Endothelial cell of umbilical vein (primary cell): ENCODE measurements around the gene SSH2. TPM values are rescaled to one million over a fixed set of nuclear protein-coding genes. Genes with fewer than 3 reads are reported as not detected.

Source experiments
- BruUV-seq: library from RNA; stranded (reverse); fragments of 400-500 nt; replicated peaks from 2 replicates; lab custom pipeline; 2021; lab: Mats Ljungman, UMichigan
- CTCF ChIA-PET: fragments of 300-600, 350-600 bp; sonication (Branson Sonifier 250); formaldehyde crosslinking; loops from one replicate; lab custom pipeline; 2021; ENCODE audit warnings: antibody characterized with exemption, inconsistent platforms; lab: Charles Lee
- POLR2A ChIA-PET: fragments of 300-600, 350-600 bp; sonication (Branson Sonifier 250); formaldehyde crosslinking; loops from one replicate; lab custom pipeline; 2021; ENCODE audit warnings: antibody characterized with exemption, inconsistent platforms; lab: Charles Lee
- DNase-seq: peaks from one replicate; pipeline ENCODE4 v3.0.0-alpha.2; 2011; ENCODE audit warnings: low read depth, low spot score
- FAIRE-seq: peaks from 2 replicates; lab custom pipeline; 2011; peaks lifted over from hg19 to GRCh38; lab: Jason Lieb, UNC
- H2AFZ ChIP-seq: 2 replicates; pipeline ENCODE4 v1.6.0; 2012; ENCODE audit warnings: low read depth, low read length, control low read depth, inconsistent platforms
- H3K27ac ChIP-seq: 2 replicates; pipeline ENCODE4 v1.5.1; 2011; ENCODE audit warnings: low read depth, mild to moderate bottlenecking, control low read depth, low read length, moderate library complexity; ENCODE audit not compliant: insufficient read depth
- H3K27me3 ChIP-seq, 2 experiments: 2 replicates each; pipeline versions ENCODE4 v1.6.0 to v1.6.1; 2011; ENCODE audit warnings: low read length in 2 of 2, mixed read lengths in 1 of 2; ENCODE audit not compliant: control insufficient read depth in 2 of 2, insufficient read depth in 2 of 2
- H3K36me3 ChIP-seq, 2 experiments: 2 replicates in 1 of 2; 3 replicates in 1 of 2; pipeline ENCODE4 v1.5.1; 2011; ENCODE audit warnings: low read length in 2 of 2, mild to moderate bottlenecking in 1 of 2, moderate library complexity in 1 of 2; ENCODE audit not compliant: control insufficient read depth in 2 of 2, insufficient read depth in 2 of 2; ENCODE audit errors: extremely low read depth in 1 of 2
- H3K4me1 ChIP-seq: 3 replicates; pipeline ENCODE4 v1.5.1; 2011; ENCODE audit warnings: mild to moderate bottlenecking, low read length; ENCODE audit not compliant: control insufficient read depth, insufficient read depth; ENCODE audit errors: extremely low read depth
- H3K4me2 ChIP-seq: 2 replicates; pipeline ENCODE4 v1.6.1; 2011; ENCODE audit warnings: low read length, control low read depth, mixed read lengths; ENCODE audit not compliant: insufficient read depth
- H3K4me3 ChIP-seq, 3 experiments: fragments of 200-600 bp in 1 of 3; sonication (generic), shearing (Covaris generic) in 1 of 3; replicated peaks in 1 of 3; 2 replicates each; pipeline ENCODE4 v1.5.1; 2011 to 2016; ENCODE audit warnings: control low read depth in 3 of 3, low read length in 3 of 3, mild to moderate bottlenecking in 2 of 3, inconsistent platforms in 1 of 3, low read depth in 1 of 3, moderate library complexity in 1 of 3; ENCODE audit not compliant: insufficient read depth in 1 of 3
- H3K79me2 ChIP-seq: 2 replicates; pipeline ENCODE4 v1.6.0; 2012; ENCODE audit warnings: low read length, inconsistent platforms; ENCODE audit not compliant: control insufficient read depth, insufficient read depth
- H3K9ac ChIP-seq: replicated peaks from 2 replicates; pipeline ENCODE3; 2011; ENCODE audit warnings: low read length, control low read depth; ENCODE audit not compliant: insufficient read depth; ENCODE audit errors: extremely low read depth
- H3K9me1 ChIP-seq: replicated peaks from 3 replicates; pipeline ENCODE4 v1.6.0; 2011; ENCODE audit warnings: mild to moderate bottlenecking, low read length; ENCODE audit not compliant: control insufficient read depth, insufficient read depth; ENCODE audit errors: extremely low read depth
- H3K9me3 ChIP-seq: replicated peaks from 2 replicates; pipeline ENCODE4 v1.5.1; 2012; ENCODE audit warnings: low read length, inconsistent platforms; ENCODE audit not compliant: control insufficient read depth, insufficient read depth
- H4K20me1 ChIP-seq: replicated peaks from 2 replicates; pipeline ENCODE3; 2011; ENCODE audit warnings: mild to moderate bottlenecking, low read length; ENCODE audit not compliant: control insufficient read depth, insufficient read depth; ENCODE audit errors: extremely low read depth
- CTCF ChIP-seq, 2 donors: IDR thresholded peaks; 1 replicate in 1 of 2; 2 replicates in 1 of 2; pipeline ENCODE4 v1.5.1; 2011; ENCODE audit warnings: low read length in 2 of 2, mild to moderate bottlenecking in 2 of 2, moderate library complexity in 2 of 2, control low read depth in 1 of 2, inconsistent platforms in 1 of 2, low read depth in 1 of 2; ENCODE audit not compliant: insufficient read depth in 1 of 2; ENCODE audit errors: extremely low read depth in 1 of 2
- EZH2 ChIP-seq: IDR thresholded peaks from 2 replicates; pipeline ENCODE4 v1.6.1; 2012; ENCODE audit warnings: borderline replicate concordance, low read depth, mild to moderate bottlenecking, moderate library complexity, low read length, inconsistent platforms; ENCODE audit not compliant: severe bottlenecking
- GATA2 ChIP-seq: IDR thresholded peaks from 2 replicates; pipeline ENCODE4 v1.7.0; 2011; ENCODE audit warnings: low read depth, mild to moderate bottlenecking, moderate library complexity, mixed read lengths, low read length; ENCODE audit not compliant: insufficient read length, insufficient read depth
- MAX ChIP-seq: IDR thresholded peaks from 2 replicates; pipeline ENCODE4 v1.6.1; 2011; ENCODE audit not compliant: insufficient read depth, insufficient read length
- dilution Hi-C: fragments of 300-500 bp; cut with MboI; formaldehyde crosslinking; loops from one replicate; pipeline ENCODE4 v1.15.0; 2019; ENCODE audit warnings: low sequenced_read_pairs; ENCODE audit not compliant: extremely low pct_ligation_motif_present
- intact Hi-C: fragments of 100-400 bp; cut with micrococcal nuclease; formaldehyde crosslinking; loops from one replicate; pipeline ENCODE4 v1.10.0; 2022
- polyA plus RNA-seq, 4 experiments: library from polyadenylated mRNA; depleted of rRNA in 3 of 4; stranded (reverse) in 3 of 4; unstranded in 1 of 4; fragments of >200 nt; gene quantifications; 2 replicates each; pipeline versions ENCODE4 v1.2.1 to v1.2.3, GENCODE V29; 2011 to 2012; ENCODE audit warnings: missing spikeins in 1 of 4
- total RNA-seq: library from RNA; stranded (reverse); gene quantifications from 2 replicates; pipeline ENCODE4 v1.2.3, GENCODE V29; 2021

The SSH2 gene
- total and polyA plus RNA-seq, 2 donors (not counting 3 experiments of a cell fraction or from before 2014, with no cell fraction given): 24.6 to 60.9 TPM

DNA sequence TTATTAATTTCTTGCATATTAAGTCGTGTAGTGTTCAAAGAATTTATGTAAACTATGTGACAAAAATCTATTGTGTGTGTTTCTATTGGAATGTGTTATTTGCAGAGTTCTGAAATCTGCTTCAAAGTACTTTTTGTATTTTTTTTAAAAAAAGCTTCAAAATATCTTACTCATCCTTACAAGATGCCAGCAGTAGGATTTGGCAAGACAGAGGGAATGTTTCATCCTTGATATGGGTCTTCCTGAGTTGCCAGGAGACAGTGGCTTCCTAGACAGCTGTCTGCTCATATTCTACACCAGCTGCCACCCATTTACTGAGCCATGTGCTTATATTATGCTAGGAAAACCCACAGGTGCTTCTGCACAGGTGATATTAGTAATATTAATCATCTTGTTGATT is 47.8 kb upstream of the SSH2 start:
- no TSS peak for BruUV-seq
- CTCF ChIA-PET: no interaction called here

More for the DNA sequence above, 47.8 kb upstream of the SSH2 start:
- DNase-seq (no peak), FAIRE-seq (no peak)
- no peak overlapping the region for H3K4me2 ChIP-seq
- POLR2A ChIA-PET: no interaction called here
- no peaks in the 10 kb centered on the region for H3K27me3 ChIP-seq
- no peaks in the 10 kb centered on the region for H3K9me3 ChIP-seq
- intact Hi-C loops (no loop called here), dilution Hi-C loops (no loop called here)
- H3K79me2 ChIP-seq: no peaks in the 10 kb centered on the region
- no peaks in the 10 kb centered on the region for H4K20me1 ChIP-seq
- TF ChIP-seq EZH2 (no peak), CTCF (IDR thresholded peaks at IDR 0.05; ENCODE audit: extremely low read depth in 1 of 2, insufficient read depth in 1 of 2, low read depth in 1 of 2, low read length in 2 of 2) (no peak), GATA2 (no peak), MAX (no peak)
- no peak overlapping the region for H2AFZ ChIP-seq
- H3K9ac ChIP-seq: no peak overlapping the region
- H3K36me3 ChIP-seq: no peaks in the 10 kb centered on the region
- no peaks in the 10 kb centered on the region for H3K4me1 ChIP-seq
- no peak overlapping the region for H3K27ac ChIP-seq
- H3K9me1 ChIP-seq: no peaks in the 10 kb centered on the region
- no peak overlapping the region for H3K4me3 ChIP-seq
